H1 (cell line): ENCODE measurements around the gene ST8SIA2.

ENCODE experiments used
- BRCA1 ChIP-seq: IDR thresholded peaks from 2 replicates; pipeline ENCODE4 v1.6.1; 2012; ENCODE audit warnings: low read depth, low read length, improper control_type of control experiment
- CHD1 ChIP-seq: IDR thresholded peaks from 2 replicates; pipeline ENCODE4 v1.6.1; 2012; ENCODE audit warnings: low read depth, low read length, improper control_type of control experiment
- EP300 ChIP-seq, 2 experiments: IDR thresholded peaks; 1 replicate in 1 of 2; 2 replicates in 1 of 2; pipeline ENCODE4 v1.6.1; 2011 to 2012; ENCODE audit warnings: low read depth in 2 of 2, low read length in 2 of 2, mild to moderate bottlenecking in 2 of 2, borderline replicate concordance in 1 of 2, inconsistent platforms in 1 of 2, moderate library complexity in 1 of 2
- EZH2 ChIP-seq: fragments of 200-600 bp; sonication (generic); IDR thresholded peaks from 2 replicates; pipeline ENCODE4 v1.7.1; 2012; ENCODE audit warnings: low read depth, mild to moderate bottlenecking, moderate library complexity, low read length, inconsistent platforms; ENCODE audit not compliant: severe bottlenecking
- GABPA ChIP-seq: IDR thresholded peaks from 2 replicates; pipeline ENCODE4 v1.6.1; 2011; ENCODE audit warnings: mild to moderate bottlenecking, low read length, moderate library complexity, borderline replicate concordance; ENCODE audit not compliant: insufficient read depth
- NANOG ChIP-seq: IDR thresholded peaks from 2 replicates; pipeline ENCODE4 v1.6.1; 2011; ENCODE audit warnings: low read length, low read depth, mild to moderate bottlenecking, inconsistent platforms; ENCODE audit not compliant: insufficient read depth, poor library complexity, severe bottlenecking
- PHF8 ChIP-seq: fragments of 200-600 bp; sonication (generic); conservative IDR thresholded peaks from 2 replicates; pipeline ENCODE4 v1.7.1; 2012; ENCODE audit warnings: low read depth, mild to moderate bottlenecking, inconsistent platforms, low read length, moderate library complexity
- POLR2A ChIP-seq, 2 experiments: IDR thresholded peaks; 1 replicate in 1 of 2; 2 replicates in 1 of 2; pipeline ENCODE4 v1.6.1; 2011; ENCODE audit warnings: low read depth in 2 of 2, low read length in 2 of 2, mild to moderate bottlenecking in 2 of 2; ENCODE audit errors: control extremely low read depth in 1 of 2
- POLR2AphosphoS5 ChIP-seq: IDR thresholded peaks from 2 replicates; pipeline ENCODE4 v1.6.1; 2011; ENCODE audit warnings: low read depth, low read length
- YY1 ChIP-seq: IDR thresholded peaks from 2 replicates; pipeline ENCODE4 v1.6.1; 2011; ENCODE audit warnings: low read depth, mild to moderate bottlenecking, low read length
- TF ChIP-seq, protein P1 (sequence below), 3 experiments: IDR thresholded peaks; 1 replicate in 2 of 3; 2 replicates in 1 of 3; pipeline versions ENCODE4 v1.5.1 to v1.6.1; 2011; ENCODE audit warnings: low read length in 3 of 3, mild to moderate bottlenecking in 3 of 3, inconsistent platforms in 2 of 3, low read depth in 1 of 3, moderate library complexity in 1 of 3; ENCODE audit not compliant: insufficient read depth in 1 of 3; ENCODE audit errors: control extremely low read depth in 1 of 3

DNA sequence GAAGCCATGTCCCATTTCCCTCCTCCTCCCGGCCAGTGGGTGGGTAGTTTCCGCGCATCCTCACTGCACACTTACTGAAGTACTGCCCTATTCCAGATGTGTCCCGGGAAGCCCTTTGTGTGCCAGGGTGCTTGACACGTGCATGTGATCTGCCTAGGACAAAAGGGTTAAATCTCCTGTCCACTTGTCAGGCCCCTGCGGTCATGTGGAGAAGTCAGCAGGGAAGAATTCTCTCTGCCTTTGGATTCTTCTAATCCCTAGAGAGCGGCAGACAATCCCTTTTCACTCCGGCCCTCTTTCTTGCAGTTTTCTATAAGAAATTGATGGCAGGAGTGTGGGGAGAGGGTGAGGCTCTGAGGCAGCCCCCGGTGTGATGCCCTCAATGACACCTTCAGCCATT, 19.8 kb downstream of the ST8SIA2 start:
- TF ChIP-seq YY1 = no peak
- TF ChIP-seq GABPA = no peak
- TF ChIP-seq, protein P1, sequence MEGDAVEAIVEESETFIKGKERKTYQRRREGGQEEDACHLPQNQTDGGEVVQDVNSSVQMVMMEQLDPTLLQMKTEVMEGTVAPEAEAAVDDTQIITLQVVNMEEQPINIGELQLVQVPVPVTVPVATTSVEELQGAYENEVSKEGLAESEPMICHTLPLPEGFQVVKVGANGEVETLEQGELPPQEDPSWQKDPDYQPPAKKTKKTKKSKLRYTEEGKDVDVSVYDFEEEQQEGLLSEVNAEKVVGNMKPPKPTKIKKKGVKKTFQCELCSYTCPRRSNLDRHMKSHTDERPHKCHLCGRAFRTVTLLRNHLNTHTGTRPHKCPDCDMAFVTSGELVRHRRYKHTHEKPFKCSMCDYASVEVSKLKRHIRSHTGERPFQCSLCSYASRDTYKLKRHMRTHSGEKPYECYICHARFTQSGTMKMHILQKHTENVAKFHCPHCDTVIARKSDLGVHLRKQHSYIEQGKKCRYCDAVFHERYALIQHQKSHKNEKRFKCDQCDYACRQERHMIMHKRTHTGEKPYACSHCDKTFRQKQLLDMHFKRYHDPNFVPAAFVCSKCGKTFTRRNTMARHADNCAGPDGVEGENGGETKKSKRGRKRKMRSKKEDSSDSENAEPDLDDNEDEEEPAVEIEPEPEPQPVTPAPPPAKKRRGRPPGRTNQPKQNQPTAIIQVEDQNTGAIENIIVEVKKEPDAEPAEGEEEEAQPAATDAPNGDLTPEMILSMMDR (IDR thresholded peaks at IDR 0.05; ENCODE audit: control extremely low read depth in 1 of 3, insufficient read depth in 1 of 3, low read depth in 1 of 3, low read length in 3 of 3) = no peak
- TF ChIP-seq BRCA1 = no peak
- TF ChIP-seq EP300 (IDR thresholded peaks at IDR 0.05; ENCODE audit: borderline replicate concordance in 1 of 2, low read depth in 2 of 2, low read length in 2 of 2) = no peak
- TF ChIP-seq PHF8 = no peak
- TF ChIP-seq CHD1 = no peak
- no peak for TF ChIP-seq EZH2
- TF ChIP-seq POLR2A (IDR thresholded peaks at IDR 0.05; ENCODE audit: control extremely low read depth in 1 of 2, low read depth in 2 of 2, low read length in 2 of 2) = no peak
- no peak for TF ChIP-seq POLR2AphosphoS5
- peak; percentile 8 for TF ChIP-seq NANOG
